Activated T-helper 1 cell treated with anti-CD3 and anti-CD28 coated beads, Interleukin-12 subunit alpha, Interleukin-12 subunit beta, Interleukin-2, Interleukin-4 antibody, amounts not matched to agents 30 ng/mL and 10 ng/mL and 1 ng/mL, durations not matched to agents 14 hours and 24 hours and 36 hours (primary cell): ENCODE measurements around the gene JAML. TPM values are rescaled to one million over a fixed set of nuclear protein-coding genes. Genes with fewer than 3 reads are reported as not detected.

ENCODE experiments used
- DNase-seq: peaks from one replicate; pipeline ENCODE4 v3.0.0; 2021; ENCODE audit warnings: low spot score
- H3K27ac Mint-ChIP-seq: one replicate; pipeline ENCODE4 v1.8.0; 2021; ENCODE audit warnings: mild to moderate bottlenecking, mixed read lengths
- H3K27me3 Mint-ChIP-seq: one replicate; pipeline ENCODE4 v1.8.0; 2022; ENCODE audit warnings: mild to moderate bottlenecking, moderate library complexity, mixed read lengths; ENCODE audit not compliant: insufficient read depth
- H3K36me3 Mint-ChIP-seq: one replicate; pipeline ENCODE4 v1.8.0; 2021; ENCODE audit warnings: low read depth, mixed read lengths
- H3K4me1 Mint-ChIP-seq: one replicate; pipeline ENCODE4 v1.8.0; 2021; ENCODE audit warnings: low read depth, mixed read lengths
- H3K4me3 Mint-ChIP-seq: one replicate; pipeline ENCODE4 v1.8.0; 2021; ENCODE audit warnings: mild to moderate bottlenecking, moderate library complexity, mixed read lengths
- H3K9me3 Mint-ChIP-seq: one replicate; pipeline ENCODE4 v1.8.0; 2021; ENCODE audit warnings: mixed read lengths
- intact Hi-C: fragments of 100-400 bp; cut with micrococcal nuclease; formaldehyde crosslinking; loops from one replicate; pipeline ENCODE4 v1.15.1; 2024
- total RNA-seq: library from RNA; stranded (reverse); gene quantifications from 2 replicates; pipeline ENCODE4 v1.2.3, GENCODE V29; 2022

JAML gene
- total RNA-seq, 1 donor from 2014 or later = 264 TPM

GRCh38 chr11:118236170-118236569, 11.4 kb upstream of the JAML start:
- DNase-seq = no peak
- peaks cover 63% of the 10 kb centered on the region for H3K36me3 Mint-ChIP-seq
- intact Hi-C loops = no loop called here
- peaks cover 52% of the 10 kb centered on the region for H3K4me1 Mint-ChIP-seq
- no peaks in the 10 kb centered on the region for H3K9me3 Mint-ChIP-seq
- no peaks in the 10 kb centered on the region for H3K27me3 Mint-ChIP-seq
- H3K4me3 Mint-ChIP-seq = no peak overlapping the region
- H3K27ac Mint-ChIP-seq = peak overlapping the region; percentile 15

- Mint-ChIP-seq H3K27me3 (no peaks in the 10 kb centered on the region), H3K4me3 (no peak overlapping the region), H3K4me1 (peaks cover 38% of the 10 kb centered on the region), H3K27ac (no peak overlapping the region), H3K36me3 (peaks cover 60% of the 10 kb centered on the region), H3K9me3 (no peaks in the 10 kb centered on the region)
- intact Hi-C loops = no loop called here
- DNase-seq = no peak
These were observed 10.0 kb upstream of the JAML start for GRCh38 chr11:118234833-118235232.

DNA sequence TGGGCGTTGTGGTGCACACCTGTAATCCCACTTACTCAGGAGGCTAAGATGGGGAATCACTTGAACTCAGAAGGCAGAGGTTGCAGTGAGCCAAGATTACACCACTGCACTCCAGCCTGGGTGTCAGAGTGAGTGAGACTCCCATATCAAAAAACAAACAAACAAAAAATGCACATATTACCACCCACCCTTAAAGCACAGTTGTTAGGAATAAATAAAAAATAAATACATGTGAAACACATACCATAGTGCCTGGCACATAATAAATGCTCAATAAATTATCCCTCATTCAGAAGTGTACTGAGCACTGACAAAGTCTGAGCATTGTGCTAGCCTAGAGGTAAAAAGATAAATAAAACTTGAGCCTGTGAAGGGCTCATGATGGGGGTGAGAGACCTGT, 9.0 kb upstream of the JAML start:
- peaks cover 64% of the 10 kb centered on the region for H3K36me3 Mint-ChIP-seq
- DNase-seq = no peak
- peak overlapping the region; percentile 78 for H3K27ac Mint-ChIP-seq
- H3K27me3 Mint-ChIP-seq = no peaks in the 10 kb centered on the region
- no peak overlapping the region for H3K4me3 Mint-ChIP-seq
- intact Hi-C loops = no loop called here
- H3K9me3 Mint-ChIP-seq = no peaks in the 10 kb centered on the region
- H3K4me1 Mint-ChIP-seq = peaks cover 29% of the 10 kb centered on the region

GRCh38 chr11:118233377-118233776, 8.6 kb upstream of the JAML start:
- H3K4me3 Mint-ChIP-seq = peak overlapping the region; percentile 0
- H3K4me1 Mint-ChIP-seq = peaks cover 25% of the 10 kb centered on the region
- no peak for DNase-seq
- no peaks in the 10 kb centered on the region for H3K9me3 Mint-ChIP-seq
- no peaks in the 10 kb centered on the region for H3K27me3 Mint-ChIP-seq
- intact Hi-C loops = no loop called here
- peaks cover 62% of the 10 kb centered on the region for H3K36me3 Mint-ChIP-seq
- peak overlapping the region; percentile 78 for H3K27ac Mint-ChIP-seq

DNA sequence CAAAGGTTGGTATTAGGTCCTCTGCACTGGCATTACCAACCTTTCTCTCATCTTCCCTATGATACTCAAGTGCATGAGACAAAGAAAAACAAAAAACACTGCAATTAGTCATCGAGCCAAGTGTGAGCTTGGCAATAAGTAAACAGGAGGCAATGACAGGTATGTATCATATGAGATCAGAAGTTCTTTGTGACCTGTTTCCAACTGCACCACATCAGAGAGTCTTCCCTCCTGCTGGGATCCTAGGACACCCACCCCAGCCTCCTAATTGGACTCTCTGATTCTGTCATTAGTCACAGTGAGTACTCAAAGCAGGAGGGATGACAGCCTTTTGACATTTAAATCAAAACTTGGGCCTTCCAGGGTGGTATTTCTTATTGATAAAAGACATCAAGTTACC, 7.8 kb upstream of the JAML start:
- intact Hi-C loops = loop anchor here (1.0 kb wide), 3 partner anchors 8 to 15 kb away; no protein-coding TSS in a partner anchor
- H3K27me3 Mint-ChIP-seq = no peaks in the 10 kb centered on the region
- peaks cover 18% of the 10 kb centered on the region for H3K4me1 Mint-ChIP-seq
- peak overlapping the region; percentile 0 for H3K4me3 Mint-ChIP-seq
- no peaks in the 10 kb centered on the region for H3K9me3 Mint-ChIP-seq
- H3K36me3 Mint-ChIP-seq = peaks cover 64% of the 10 kb centered on the region
- DNase-seq = no peak
- H3K27ac Mint-ChIP-seq = peak overlapping the region; percentile 78

DNA sequence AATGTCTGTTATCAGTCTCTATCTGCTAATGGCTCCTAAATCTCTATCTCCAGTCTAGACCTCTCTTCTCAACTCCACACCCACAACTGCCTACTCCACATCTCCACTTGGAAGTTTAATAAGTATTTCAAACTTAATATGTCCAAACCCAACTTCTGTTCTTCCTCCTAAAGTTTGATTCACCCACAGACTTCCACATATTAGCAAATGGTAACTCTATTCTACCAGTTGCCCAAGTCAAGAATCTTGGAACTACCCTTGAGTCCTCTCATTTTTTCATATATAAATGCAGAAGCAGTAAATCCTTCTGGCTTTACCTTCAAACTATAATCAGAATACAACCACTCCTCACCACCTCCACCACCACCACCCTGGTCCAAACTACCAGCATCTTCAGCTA, 6.7 kb upstream of the JAML start:
- no peak for DNase-seq

GRCh38 chr11:118230088-118230487, 5.3 kb upstream of the JAML start:
- Mint-ChIP-seq H3K36me3 (peaks cover 64% of the 10 kb centered on the region), H3K9me3 (peaks cover 10% of the 10 kb centered on the region), H3K4me3 (no peak overlapping the region), H3K27me3 (no peaks in the 10 kb centered on the region), H3K27ac (no peak overlapping the region), H3K4me1 (peaks cover 9% of the 10 kb centered on the region)
- DNase-seq = no peak
- intact Hi-C loops = no loop called here

More for the DNA sequence above, 6.7 kb upstream of the JAML start:
- Mint-ChIP-seq H3K9me3 (peaks cover 2% of the 10 kb centered on the region), H3K27me3 (no peaks in the 10 kb centered on the region), H3K27ac (no peak overlapping the region), H3K36me3 (peaks cover 66% of the 10 kb centered on the region), H3K4me3 (no peak overlapping the region), H3K4me1 (peaks cover 14% of the 10 kb centered on the region)
- intact Hi-C loops = no loop called here

DNA sequence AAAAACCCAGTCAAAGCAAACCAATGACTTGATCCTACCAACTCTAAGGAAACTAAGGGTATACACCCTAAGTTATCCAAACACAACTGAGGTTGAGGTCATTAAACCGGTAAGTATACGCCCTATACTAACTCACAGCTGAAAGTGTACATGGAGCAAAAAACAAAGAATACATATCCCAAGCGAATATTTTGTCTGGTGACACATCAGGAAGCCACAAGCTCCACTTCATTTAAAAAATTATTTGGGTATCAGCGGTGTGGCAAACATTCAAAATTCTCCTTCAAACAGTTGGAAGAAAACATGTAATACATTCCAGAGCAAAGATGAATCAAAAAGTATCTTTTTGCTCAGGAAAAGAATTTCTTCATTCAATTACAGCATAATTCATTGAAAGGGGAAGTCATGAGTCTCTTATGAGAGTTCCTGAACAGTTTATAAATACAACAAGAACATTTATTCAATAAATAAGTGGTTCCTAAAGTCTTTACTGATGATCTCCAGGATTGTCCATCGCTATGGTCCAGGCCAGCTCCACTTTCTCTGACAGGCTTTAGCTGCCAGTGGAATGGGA, 4.5 kb upstream of the JAML start:
- H3K4me1 Mint-ChIP-seq = peaks cover 13% of the 10 kb centered on the region
- H3K36me3 Mint-ChIP-seq = peaks cover 63% of the 10 kb centered on the region
- intact Hi-C loops = no loop called here
- peak overlapping the region; percentile 83 for H3K27ac Mint-ChIP-seq
- no peak for DNase-seq
- peak overlapping the region; percentile 51 for H3K4me3 Mint-ChIP-seq
- H3K9me3 Mint-ChIP-seq = peaks cover 10% of the 10 kb centered on the region
- H3K27me3 Mint-ChIP-seq = no peaks in the 10 kb centered on the region

DNA sequence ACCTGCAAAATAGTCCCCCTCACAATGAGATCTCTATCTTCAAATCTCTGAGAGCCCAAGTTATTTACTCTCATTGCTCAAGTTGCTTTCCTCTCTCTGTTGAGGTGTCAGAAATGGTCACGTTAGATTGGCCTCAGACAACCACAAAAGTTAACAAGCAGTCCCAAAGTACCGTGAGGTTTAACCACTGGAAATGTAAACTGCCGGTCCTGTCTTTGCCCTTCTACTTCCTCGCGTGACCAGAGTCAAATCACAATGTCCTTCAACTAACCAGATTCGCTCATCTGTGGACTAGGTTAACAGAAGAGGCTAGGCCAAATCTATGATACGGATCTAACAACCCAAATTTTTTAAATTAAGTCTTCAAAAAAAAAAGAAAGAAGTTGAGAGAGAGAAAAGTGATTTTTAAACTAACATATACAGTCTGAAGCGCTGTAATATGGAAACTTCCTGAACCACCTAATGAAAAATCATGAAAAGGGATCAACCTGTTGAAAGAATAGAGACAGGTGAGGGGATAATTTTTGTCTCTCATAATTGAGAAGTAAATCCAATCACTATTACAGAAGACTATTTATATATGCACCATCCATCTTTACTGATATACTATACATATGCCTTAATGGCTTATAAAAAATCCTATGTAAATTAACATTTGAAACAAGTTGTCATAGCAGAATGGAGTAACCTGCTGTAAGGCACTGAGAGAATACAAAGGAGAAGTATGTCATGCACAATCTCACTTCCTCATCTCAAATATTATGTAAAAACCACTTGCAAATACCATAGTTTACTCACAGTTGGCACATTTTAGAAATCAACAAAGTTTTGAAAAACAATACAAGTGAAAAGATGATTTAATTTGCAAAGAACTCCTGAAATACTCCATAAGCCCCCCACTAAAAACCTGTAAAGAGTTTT, 3.3 kb upstream of the JAML start:
- DNase-seq = no peak
- H3K27me3 Mint-ChIP-seq = no peaks in the 10 kb centered on the region
- peak overlapping the region; percentile 40 for H3K4me3 Mint-ChIP-seq
- H3K27ac Mint-ChIP-seq = peak overlapping the region; percentile 83
- intact Hi-C loops = no loop called here
- peaks cover 10% of the 10 kb centered on the region for H3K9me3 Mint-ChIP-seq
- peaks cover 25% of the 10 kb centered on the region for H3K4me1 Mint-ChIP-seq
- H3K36me3 Mint-ChIP-seq = peaks cover 60% of the 10 kb centered on the region

GRCh38 chr11:118226781-118227180, 2.0 kb upstream of the JAML start:
- peaks cover 10% of the 10 kb centered on the region for H3K9me3 Mint-ChIP-seq
- intact Hi-C loops = no loop called here

DNA sequence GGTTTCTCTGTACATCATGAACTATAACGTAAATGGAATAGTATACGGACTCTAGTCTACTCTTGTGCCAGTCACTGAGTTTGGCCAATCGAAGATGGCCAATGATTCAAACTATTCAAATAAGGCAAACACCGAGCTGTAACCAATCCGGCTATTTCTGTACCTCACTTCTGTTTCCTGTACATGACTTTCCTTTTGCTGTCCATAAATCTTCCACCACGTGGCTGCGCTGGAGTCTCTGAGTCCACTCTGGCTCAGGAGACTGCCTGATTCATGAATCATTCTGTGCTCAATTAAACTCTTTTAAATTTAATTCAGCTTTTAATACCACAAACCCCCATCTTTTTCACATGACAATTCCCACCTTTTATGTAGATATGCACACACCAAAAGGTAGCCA, 1.5 kb upstream of the JAML start:
- H3K36me3 Mint-ChIP-seq = peaks cover 59% of the 10 kb centered on the region
- no peak for DNase-seq
- peak overlapping the region; percentile 83 for H3K27ac Mint-ChIP-seq
- intact Hi-C loops = no loop called here
- peak overlapping the region; percentile 64 for H3K4me3 Mint-ChIP-seq
- H3K27me3 Mint-ChIP-seq = no peaks in the 10 kb centered on the region
- peaks cover 42% of the 10 kb centered on the region for H3K4me1 Mint-ChIP-seq
- H3K9me3 Mint-ChIP-seq = peaks cover 10% of the 10 kb centered on the region

More at GRCh38 chr11:118226781-118227180, 2.0 kb upstream of the JAML start:
- no peak for DNase-seq
- Mint-ChIP-seq H3K4me3 (peak overlapping the region; percentile 64), H3K27me3 (no peaks in the 10 kb centered on the region), H3K36me3 (peaks cover 59% of the 10 kb centered on the region), H3K4me1 (peaks cover 37% of the 10 kb centered on the region), H3K27ac (peak overlapping the region; percentile 83)

DNA sequence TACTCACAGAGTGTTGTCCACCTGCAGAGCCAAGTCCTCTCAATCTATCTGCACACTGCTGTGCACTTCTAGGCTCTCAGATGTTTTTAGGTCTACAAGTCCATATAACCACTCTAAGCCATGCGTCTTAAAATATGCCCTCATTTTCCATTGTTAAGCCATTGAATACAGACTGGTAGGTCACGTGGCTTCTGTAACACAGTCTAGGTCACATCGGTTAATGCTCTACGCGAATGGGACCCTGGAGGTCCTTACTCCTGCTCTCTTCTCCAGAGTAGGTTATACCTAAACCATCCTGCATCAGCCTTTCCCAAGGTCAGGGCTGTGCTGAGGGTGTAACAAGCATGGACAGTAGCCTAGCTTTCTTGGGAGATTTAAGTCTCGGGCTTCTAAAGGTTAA, 819 bp downstream of the JAML start:
- peaks cover 58% of the 10 kb centered on the region for H3K36me3 Mint-ChIP-seq
- intact Hi-C loops = loop anchor here (1.0 to 2.0 kb wide), 5 partner anchors 8 to 221 kb away; no protein-coding TSS in a partner anchor
- DNase-seq = no peak

DNA sequence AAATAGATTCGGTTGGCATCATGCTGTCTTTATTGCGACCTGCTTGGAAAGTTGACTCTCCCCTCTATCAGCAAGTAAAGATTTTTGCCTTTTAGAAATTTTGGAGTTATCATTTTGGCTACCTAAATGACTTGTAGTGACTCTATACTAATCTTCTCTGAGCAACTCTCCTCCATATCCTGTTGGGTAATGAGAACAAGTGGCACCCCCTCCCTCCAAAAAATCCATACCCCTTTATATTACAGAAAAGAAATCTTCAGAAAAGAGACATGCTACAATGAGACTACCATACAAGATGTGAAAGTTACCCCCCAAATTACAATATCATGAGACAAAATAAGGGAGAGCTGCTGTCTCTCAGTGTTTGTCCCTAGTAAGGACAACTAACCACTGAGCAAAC, 1.2 kb downstream of the JAML start:
- no peak for DNase-seq
- Mint-ChIP-seq H3K9me3 (peaks cover 13% of the 10 kb centered on the region), H3K4me1 (peaks cover 69% of the 10 kb centered on the region), H3K27ac (peak overlapping the region; percentile 98), H3K4me3 (peak overlapping the region; percentile 88), H3K27me3 (no peaks in the 10 kb centered on the region), H3K36me3 (peaks cover 58% of the 10 kb centered on the region)
- intact Hi-C loops = no loop called here

More for the DNA sequence above, 819 bp downstream of the JAML start:
- peaks cover 65% of the 10 kb centered on the region for H3K4me1 Mint-ChIP-seq
- H3K27ac Mint-ChIP-seq = peak overlapping the region; percentile 98
- H3K27me3 Mint-ChIP-seq = no peaks in the 10 kb centered on the region
- H3K9me3 Mint-ChIP-seq = peaks cover 10% of the 10 kb centered on the region
- H3K4me3 Mint-ChIP-seq = peak overlapping the region; percentile 88
